Measurements from ENCODE around the gene RBM33.

Gene RBM33

GRCh38 chr7:155725006-155725355 lies 80.5 kb downstream of the RBM33 start:
- no peak for DNase-seq (ENCODE audit: extremely low read depth, low read depth)
- no peak for TF ChIP-seq CTCF (IDR thresholded peaks at IDR 0.05; ENCODE audit: low read depth, low read length)

- no peak for DNase-seq (ENCODE audit: extremely low read depth, low read depth)
- no peak for TF ChIP-seq CTCF (IDR thresholded peaks at IDR 0.05; ENCODE audit: low read depth, low read length)
Measured at GRCh38 chr7:155727616-155728015, 83.2 kb downstream of the RBM33 start.

GRCh38 chr7:155728116-155728515 lies 83.7 kb downstream of the RBM33 start:
- no peak for TF ChIP-seq CTCF (IDR thresholded peaks at IDR 0.05; ENCODE audit: low read depth, low read length)
- DNase-seq (ENCODE audit: extremely low read depth, low read depth): no peak

GRCh38 chr7:155729847-155730246 lies 85.4 kb downstream of the RBM33 start:
- no peak for TF ChIP-seq CTCF (IDR thresholded peaks at IDR 0.05; ENCODE audit: low read depth, low read length)
- DNase-seq (ENCODE audit: extremely low read depth, low read depth): no peak

- DNase-seq (ENCODE audit: extremely low read depth, low read depth): no peak
- no peak for TF ChIP-seq CTCF (IDR thresholded peaks at IDR 0.05; ENCODE audit: low read depth, low read length)
Measured at GRCh38 chr7:155731380-155731779, 86.9 kb downstream of the RBM33 start.

- TF ChIP-seq CTCF (IDR thresholded peaks at IDR 0.05; ENCODE audit: low read depth, low read length): no peak
- no peak for DNase-seq (ENCODE audit: extremely low read depth, low read depth)
Measured at GRCh38 chr7:155731871-155732270, 87.4 kb downstream of the RBM33 start.

- no peak for DNase-seq (ENCODE audit: extremely low read depth, low read depth)
- no peak for TF ChIP-seq CTCF (IDR thresholded peaks at IDR 0.05; ENCODE audit: low read depth, low read length)
Measured at GRCh38 chr7:155732286-155732685, 87.8 kb downstream of the RBM33 start.
